ENCODE measurements around the gene MSX2. TPM values are rescaled to one million over a fixed set of nuclear protein-coding genes. Genes with fewer than 3 reads are reported as not detected.

The MSX2 gene
- total and polyA plus RNA-seq, 2 of the 8 experiments (the other 6 are each of a cell fraction or from before 2014, with no cell fraction given) = 0.24 to 0.47 TPM

DNA sequence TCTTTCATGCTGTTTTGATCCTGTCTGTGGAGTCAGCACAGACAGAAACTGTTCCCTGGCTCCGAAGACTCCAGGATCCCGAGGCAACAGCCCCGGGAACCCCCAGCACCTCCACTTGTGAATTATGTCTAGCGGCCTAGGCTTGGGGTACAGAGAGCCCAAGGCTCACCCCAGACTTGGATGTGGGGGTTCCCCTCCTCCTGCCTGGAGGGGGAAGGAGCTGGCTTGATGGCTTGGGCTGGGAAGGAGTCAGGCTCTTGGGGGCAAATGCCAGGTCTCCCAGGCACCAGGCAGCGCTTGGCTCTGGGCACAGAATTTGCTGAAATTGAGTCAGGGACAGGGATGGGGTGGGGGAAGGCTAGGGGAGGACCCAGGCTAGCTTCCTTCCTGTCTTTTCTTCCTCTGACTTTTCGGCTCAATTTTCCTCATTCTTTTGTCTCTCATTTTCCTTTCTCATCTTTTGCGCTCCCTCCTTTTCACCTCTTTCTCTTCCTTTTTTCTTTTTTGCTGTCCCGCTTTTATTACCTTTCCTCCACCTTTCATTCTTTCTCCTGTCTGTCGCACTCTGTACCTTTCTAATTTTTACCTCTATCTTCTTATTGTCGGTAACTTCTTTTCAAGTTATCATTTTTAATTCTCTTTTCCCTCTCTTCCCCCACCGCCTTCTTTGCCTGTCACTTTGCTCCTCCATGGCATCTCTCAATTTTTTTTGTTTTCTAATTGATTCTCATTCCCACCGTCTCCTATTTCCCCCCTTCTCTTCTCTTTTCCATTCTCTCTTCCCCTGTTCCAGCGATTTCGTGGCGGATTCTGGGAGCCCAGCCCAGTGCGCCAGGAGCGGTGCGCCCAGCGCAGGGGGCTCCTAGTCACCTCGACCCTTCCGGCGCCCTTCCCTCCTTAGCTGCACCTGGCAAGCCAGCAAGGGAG is 10.5 kb downstream of the MSX2 start:
- peak overlapping the region; percentile 88 to 98 for H3K4me2 ChIP-seq (ENCODE audit: insufficient read depth in 1 of 2, low read depth in 2 of 2, low read length in 2 of 2)
- no peak overlapping the region for H2BK15ac ChIP-seq (ENCODE audit: low read length)
- FAIRE-seq = no peak
- H3K23ac ChIP-seq (ENCODE audit: insufficient read length) = no peak overlapping the region
- no peak overlapping the region for H3K27ac ChIP-seq (ENCODE audit: low read depth, low read length)
- H3K9ac ChIP-seq (replicated peaks in 1 of 4; ENCODE audit: extremely low read depth in 1 of 4, low read depth in 3 of 4, low read length in 3 of 4) = no peak overlapping the region
- no peak overlapping the region for H3K14ac ChIP-seq (ENCODE audit: insufficient read length)
- H3K18ac ChIP-seq (ENCODE audit: extremely low read depth, low read length) = peak overlapping the region; percentile 19
- no peaks in the 10 kb centered on the region for H3K9me3 ChIP-seq (ENCODE audit: insufficient read depth in 2 of 2, low read depth in 1 of 2, low read length in 1 of 2)
- 3% methylated on average over 10 of the region's 22 CpGs; no CpG with 5 or more reads in 1 of the 2 experiments for WGBS, 2 experiments (ENCODE audit: extremely low coverage in 1 of 2, insufficient coverage in 1 of 2, insufficient read length in 1 of 2, insufficient replicate concordance in 2 of 2, low coverage in 1 of 2, low lambda C conversion rate in 2 of 2, missing lambda C conversion rate in 1 of 2)
- ChIA-PET POLR2A (ENCODE audit: partially characterized antibody) (interaction anchor here (0.7 to 1.2 kb wide), 3 partner anchors 15 to 17 kb away, joined by 3 to 5 read pairs (median 3); no protein-coding TSS in a partner anchor), CTCF (ENCODE audit: partially characterized antibody) (interaction anchor here (0.6 to 3.6 kb wide), 12 partner anchors 12 to 408 kb away, joined by 3 to 37 read pairs (median 3); no protein-coding TSS in a partner anchor)
- peak overlapping the region in 3 of 4 experiments; percentile 38 to 67 (median 48); a peak in 6 of 8 replicates for H3K4me3 ChIP-seq (ENCODE audit: extremely low read depth in 1 of 4, insufficient read depth in 2 of 4, low read depth in 3 of 4, low read length in 4 of 4)
- H3K23me2 ChIP-seq (ENCODE audit: low read depth, low read length) = peaks cover 5% of the 10 kb centered on the region; the same call in 1 of the 2 replicates
- H2AK5ac ChIP-seq (ENCODE audit: low read depth, low read length) = 0 out of 2 replicates have a peak overlapping the region, but pooled peaks have one; percentile 8
- H4K5ac ChIP-seq (ENCODE audit: insufficient read length, low read depth, low read length) = no peak overlapping the region
- peak overlapping the region; percentile 80; the same call in 1 of the 2 replicates for H2BK12ac ChIP-seq (ENCODE audit: low read depth, low read length)
- H3K36me3 ChIP-seq (ENCODE audit: control insufficient read depth in 2 of 4, insufficient read depth in 4 of 4, low read length in 3 of 4) = peaks cover 0 to 4% (median 0%) of the 10 kb centered on the region in 4 experiments; a peak in 1 of 8 replicates
- no peak overlapping the region for H2BK120ac ChIP-seq (replicated peaks; ENCODE audit: low read depth, low read length)
- H4K20me1 ChIP-seq (replicated peaks in 1 of 2; ENCODE audit: control insufficient read depth in 1 of 2, insufficient read depth in 2 of 2, low read length in 2 of 2) = peaks cover 3 to 17% of the 10 kb centered on the region in 2 experiments
- H2AFZ ChIP-seq (ENCODE audit: low read length) = no peak overlapping the region
- no peak overlapping the region for H2BK5ac ChIP-seq (ENCODE audit: low read depth, low read length)
- H2BK20ac ChIP-seq (ENCODE audit: low read length) = no peak overlapping the region
- no peak overlapping the region for H3K56ac ChIP-seq (replicated peaks; ENCODE audit: insufficient read length, low read depth, low read length)
- peak in 1 of 2 experiments; percentile 57 for DNase-seq (ENCODE audit: low read depth in 1 of 2, low spot score in 2 of 2)
- H3K4ac ChIP-seq (replicated peaks; ENCODE audit: insufficient read length, low read depth, low read length) = no peak overlapping the region
- H3K4me1 ChIP-seq (replicated peaks in 1 of 4; ENCODE audit: control insufficient read depth in 3 of 4, insufficient read depth in 4 of 4, low read length in 3 of 4) = peaks cover 0 to 41% (median 17%) of the 10 kb centered on the region in 4 experiments; a peak in 6 of 7 replicates
- H3K79me1 ChIP-seq (ENCODE audit: low read depth, low read length) = no peaks in the 10 kb centered on the region
- no peak overlapping the region for H4K91ac ChIP-seq (replicated peaks; ENCODE audit: insufficient read length, low read length)
- H4K8ac ChIP-seq (ENCODE audit: extremely low read depth, insufficient read depth, low read length) = no peak overlapping the region
- no peaks in the 10 kb centered on the region for H3K79me2 ChIP-seq (ENCODE audit: control insufficient read depth in 1 of 2, insufficient read depth in 2 of 2, low read length in 2 of 2)
- H3K27me3 ChIP-seq (replicated peaks in 1 of 4; ENCODE audit: control insufficient read depth in 3 of 4, extremely low read depth in 1 of 4, insufficient read depth in 3 of 4, low read length in 3 of 4) = peaks cover 56 to 82% (median 80%) of the 10 kb centered on the region in 4 experiments
- TF ChIP-seq, protein P1, sequence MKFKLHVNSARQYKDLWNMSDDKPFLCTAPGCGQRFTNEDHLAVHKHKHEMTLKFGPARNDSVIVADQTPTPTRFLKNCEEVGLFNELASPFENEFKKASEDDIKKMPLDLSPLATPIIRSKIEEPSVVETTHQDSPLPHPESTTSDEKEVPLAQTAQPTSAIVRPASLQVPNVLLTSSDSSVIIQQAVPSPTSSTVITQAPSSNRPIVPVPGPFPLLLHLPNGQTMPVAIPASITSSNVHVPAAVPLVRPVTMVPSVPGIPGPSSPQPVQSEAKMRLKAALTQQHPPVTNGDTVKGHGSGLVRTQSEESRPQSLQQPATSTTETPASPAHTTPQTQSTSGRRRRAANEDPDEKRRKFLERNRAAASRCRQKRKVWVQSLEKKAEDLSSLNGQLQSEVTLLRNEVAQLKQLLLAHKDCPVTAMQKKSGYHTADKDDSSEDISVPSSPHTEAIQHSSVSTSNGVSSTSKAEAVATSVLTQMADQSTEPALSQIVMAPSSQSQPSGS (IDR thresholded peaks at IDR 0.05; ENCODE audit: low read length) = no peak
- TF ChIP-seq NRF1 (IDR thresholded peaks at IDR 0.05; ENCODE audit: low read depth, low read length) (no peak), NANOG (IDR thresholded peaks at IDR 0.05; ENCODE audit: insufficient read depth, low read depth, low read length, poor library complexity, severe bottlenecking) (no peak), GTF2F1 (IDR thresholded peaks at IDR 0.05; ENCODE audit: borderline replicate concordance, low read depth, low read length) (no peak), CHD2 (IDR thresholded peaks at IDR 0.05; ENCODE audit: low read length) (no peak), SP1 (IDR thresholded peaks at IDR 0.05; ENCODE audit: low read depth, low read length) (no peak), RBBP5 (IDR thresholded peaks at IDR 0.05; ENCODE audit: borderline replicate concordance, low read depth, low read length) (no peak), HDAC6 (IDR thresholded peaks at IDR 0.05; ENCODE audit: low read depth, low read length) (no peak), BRCA1 (IDR thresholded peaks at IDR 0.05; ENCODE audit: low read depth, low read length) (no peak)
